MCF 10A (cell line): ENCODE data around the gene EEA1. TPM values are rescaled to one million over a fixed set of nuclear protein-coding genes. Genes with fewer than 3 reads are reported as not detected.

Experiments
- BruUV-seq: library from RNA; stranded (reverse); fragments of 400-500 nt; replicated peaks from 2 replicates; lab custom pipeline; 2021; lab: Mats Ljungman, UMichigan
- CTCF ChIA-PET: fragments of 300-600 bp; sonication (Branson Sonifier 250); formaldehyde crosslinking; extraction: SDS; loops from one replicate; lab custom pipeline; 2021; ENCODE audit warnings: antibody characterized with exemption, inconsistent platforms; lab: Yijun Ruan, JAX
- POLR2A ChIA-PET: fragments of 300-600, 350-650 bp; sonication (Branson Sonifier 250); formaldehyde crosslinking; extraction: SDS; loops from one replicate; lab custom pipeline; 2020; ENCODE audit warnings: antibody characterized with exemption, inconsistent platforms; lab: Yijun Ruan, JAX
- DNase-seq: peaks from one replicate; pipeline ENCODE4 v3.0.0-alpha.2; 2018; ENCODE audit not compliant: unreplicated experiment
- H3K27ac Mint-ChIP-seq: one replicate; pipeline ENCODE4 v1.8.0; 2022; ENCODE audit warnings: mild to moderate bottlenecking, low read depth, mixed read lengths; ENCODE audit not compliant: unreplicated experiment
- H3K27me3 Mint-ChIP-seq: one replicate; pipeline ENCODE4 v1.8.0; 2022; ENCODE audit warnings: mixed read lengths; ENCODE audit not compliant: insufficient read depth, unreplicated experiment
- H3K36me3 Mint-ChIP-seq: one replicate; pipeline ENCODE4 v1.8.0; 2022; ENCODE audit warnings: mild to moderate bottlenecking, moderate library complexity, mixed read lengths; ENCODE audit not compliant: insufficient read depth, unreplicated experiment
- H3K4me1 Mint-ChIP-seq: one replicate; pipeline ENCODE4 v1.8.0; 2022; ENCODE audit warnings: mixed read lengths; ENCODE audit not compliant: insufficient read depth, unreplicated experiment
- H3K4me3 Mint-ChIP-seq: one replicate; pipeline ENCODE4 v1.8.0; 2022; ENCODE audit warnings: mild to moderate bottlenecking, moderate library complexity, mixed read lengths; ENCODE audit not compliant: unreplicated experiment
- H3K9me3 Mint-ChIP-seq: one replicate; pipeline ENCODE4 v1.8.0; 2022; ENCODE audit warnings: mixed read lengths; ENCODE audit not compliant: unreplicated experiment
- CTCF ChIP-seq: fragments of 200-600 bp; IDR thresholded peaks from one replicate; pipeline ENCODE4 v1.8.0; 2022; ENCODE audit warnings: antibody characterized with exemption, mild to moderate bottlenecking; ENCODE audit not compliant: unreplicated experiment
- intact Hi-C: fragments of 100-400 bp; cut with micrococcal nuclease; formaldehyde crosslinking; loops from 2 replicates; pipeline ENCODE4 v1.14.1; 2022
- total RNA-seq: library from RNA; stranded (reverse); gene quantifications from 2 replicates; pipeline ENCODE4 v1.2.3, GENCODE V29; 2022

The EEA1 gene
- total RNA-seq, 1 experiment from 2014 or later, result 46.3 TPM

- Mint-ChIP-seq H3K36me3 (no peaks in the 10 kb centered on the region), H3K4me1 (no peaks in the 10 kb centered on the region), H3K4me3 (no peak overlapping the region), H3K9me3 (no peaks in the 10 kb centered on the region), H3K27me3 (no peaks in the 10 kb centered on the region), H3K27ac (no peak overlapping the region)
- CTCF ChIA-PET, result no interaction called here
- no TSS peak for BruUV-seq
- intact Hi-C loops, result no loop called here
- POLR2A ChIA-PET, result no interaction called here
- DNase-seq, result no peak
- TF ChIP-seq CTCF, result no peak
Observed at GRCh38 chr12:92736605-92737004, 192.5 kb downstream of the EEA1 start.

DNA sequence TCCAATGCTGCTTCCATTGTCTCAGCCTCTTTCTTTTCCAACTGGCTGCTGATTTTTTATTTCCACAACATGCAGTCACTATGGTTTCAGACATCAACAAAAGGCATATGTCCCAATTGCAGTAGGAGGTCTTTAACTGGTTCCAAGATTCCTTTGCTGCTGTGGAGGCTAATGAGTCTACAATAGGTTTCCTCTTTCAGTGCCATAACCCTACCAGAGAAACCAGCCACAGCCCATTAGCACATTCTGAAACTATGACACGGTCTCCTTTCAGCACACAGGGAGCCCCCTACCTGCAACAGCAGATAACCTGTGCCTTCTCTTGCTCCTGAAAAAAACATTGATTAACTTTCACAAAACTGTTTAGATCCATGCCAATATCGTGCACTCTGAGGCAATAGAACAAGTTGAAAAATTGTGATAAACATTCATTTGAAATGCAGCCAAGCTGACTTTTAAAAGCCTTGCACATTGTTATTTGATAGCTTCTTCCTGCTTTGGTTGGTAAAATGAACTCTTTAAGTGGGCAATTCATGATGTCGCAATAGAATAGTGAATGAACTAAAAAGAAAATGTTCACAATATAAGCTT, 193.9 kb downstream of the EEA1 start:
- ChIA-PET CTCF (no interaction called here), POLR2A (interaction anchor here (0.7 kb wide), 1 partner anchor 13 kb away, joined by 3 read pairs; no protein-coding TSS in a partner anchor)
- H3K27me3 Mint-ChIP-seq, result no peaks in the 10 kb centered on the region
- no TSS peak for BruUV-seq
- H3K9me3 Mint-ChIP-seq, result no peaks in the 10 kb centered on the region
- peak overlapping the region; percentile 83 for H3K27ac Mint-ChIP-seq
- H3K4me1 Mint-ChIP-seq, result no peaks in the 10 kb centered on the region
- DNase-seq, result peak; percentile 75
- H3K4me3 Mint-ChIP-seq, result no peak overlapping the region
- intact Hi-C loops, result no loop called here
- H3K36me3 Mint-ChIP-seq, result no peaks in the 10 kb centered on the region
- TF ChIP-seq CTCF, result no peak

GRCh38 chr12:92733661-92734060, 195.4 kb downstream of the EEA1 start:
- POLR2A ChIA-PET, result interaction anchor here (0.6 kb wide), 3 partner anchors 15 to 263 kb away, joined by 3 read pairs; no protein-coding TSS in a partner anchor
- no peaks in the 10 kb centered on the region for H3K9me3 Mint-ChIP-seq
- H3K27me3 Mint-ChIP-seq, result no peaks in the 10 kb centered on the region
- H3K27ac Mint-ChIP-seq, result no peak overlapping the region
- no peaks in the 10 kb centered on the region for H3K4me1 Mint-ChIP-seq
- no peak overlapping the region for H3K4me3 Mint-ChIP-seq
- no peak for TF ChIP-seq CTCF
- H3K36me3 Mint-ChIP-seq, result no peaks in the 10 kb centered on the region
- DNase-seq, result no peak
- CTCF ChIA-PET, result interaction anchor here (0.9 kb wide), 1 partner anchor 77 kb away, joined by 3 read pairs; no protein-coding TSS in a partner anchor
- intact Hi-C loops, result no loop called here
- BruUV-seq, result no TSS peak

DNA sequence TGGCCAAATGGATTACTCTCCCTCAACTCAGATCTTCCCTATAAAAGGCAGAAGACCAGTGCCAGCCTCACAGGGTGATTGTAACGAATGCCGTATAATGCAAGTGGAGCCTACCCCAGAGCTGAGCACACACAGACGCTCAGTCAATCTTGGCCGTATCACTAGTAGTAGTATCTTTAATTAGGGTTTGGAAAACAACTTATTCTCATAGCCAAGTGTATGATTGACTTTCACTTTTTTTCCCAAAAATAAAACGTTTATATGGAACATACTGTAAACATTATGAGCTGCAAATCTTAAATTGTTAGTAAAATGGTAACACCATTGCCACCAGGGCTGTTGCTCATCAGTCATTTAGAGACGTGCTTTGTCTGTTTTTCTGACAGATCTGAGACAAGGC, 195.9 kb downstream of the EEA1 start:
- no peak overlapping the region for H3K27ac Mint-ChIP-seq
- intact Hi-C loops, result no loop called here
- no peaks in the 10 kb centered on the region for H3K4me1 Mint-ChIP-seq
- H3K36me3 Mint-ChIP-seq, result no peaks in the 10 kb centered on the region
- ChIA-PET CTCF (interaction anchor here (0.9 kb wide), 1 partner anchor 76 kb away, joined by 3 read pairs; no protein-coding TSS in a partner anchor), POLR2A (interaction anchor here (0.6 kb wide), 2 partner anchors 14 to 263 kb away, joined by 3 read pairs; no protein-coding TSS in a partner anchor)
- no peaks in the 10 kb centered on the region for H3K27me3 Mint-ChIP-seq
- TF ChIP-seq CTCF, result no peak
- H3K4me3 Mint-ChIP-seq, result no peak overlapping the region
- BruUV-seq, result no TSS peak
- no peak for DNase-seq
- no peaks in the 10 kb centered on the region for H3K9me3 Mint-ChIP-seq
